ENCODE results near the gene HELZ. TPM values are rescaled to one million over a fixed set of nuclear protein-coding genes. Genes with fewer than 3 reads are reported as not detected.

The HELZ gene
- total RNA-seq, 1 experiment from 2014 or later = 49.8 TPM

DNA sequence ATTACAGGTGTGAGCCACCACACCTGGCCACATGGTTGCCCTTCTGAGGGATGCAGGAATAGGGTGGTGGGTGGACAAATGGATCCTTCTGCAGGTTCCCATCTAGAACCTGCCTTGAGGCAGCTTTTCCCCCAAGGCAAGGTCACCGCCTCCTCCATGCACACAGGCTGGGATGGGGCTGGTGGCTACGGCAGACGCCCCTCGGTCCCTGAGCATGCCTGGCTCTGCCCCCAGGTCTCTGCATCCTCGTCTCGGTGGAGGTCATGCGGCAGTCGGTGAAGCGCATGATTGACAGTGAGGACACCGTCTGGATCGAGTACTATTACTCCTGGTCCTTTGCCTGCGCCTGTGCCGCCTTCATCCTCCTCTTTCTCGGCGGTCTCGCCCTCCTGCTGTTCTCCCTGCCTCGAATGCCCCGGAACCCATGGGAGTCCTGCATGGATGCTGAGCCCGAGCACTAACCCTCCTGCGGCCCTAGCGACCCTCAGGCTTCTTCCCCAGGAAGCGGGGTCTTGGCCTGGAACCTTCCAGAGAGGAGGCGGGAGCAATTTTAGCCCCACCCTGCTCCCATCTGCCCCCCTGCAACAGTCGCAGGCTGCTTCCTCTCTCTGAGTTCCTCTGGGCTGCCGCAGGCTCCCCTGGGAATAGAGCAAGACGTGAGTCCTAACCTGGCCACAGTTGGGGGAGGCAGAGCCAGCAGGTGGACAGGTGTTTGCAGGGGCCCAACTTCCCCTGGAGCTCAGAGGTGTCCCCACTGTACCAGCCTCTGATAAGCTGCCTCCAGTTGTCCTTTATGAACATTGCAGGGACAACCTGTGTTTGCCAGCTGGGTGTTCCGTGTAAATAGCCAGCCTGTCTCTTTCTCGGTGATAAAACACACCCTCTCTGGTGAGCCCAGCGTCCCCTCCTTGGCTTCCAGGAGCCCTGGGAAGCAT is 188.9 kb downstream of the HELZ start:
- no peak overlapping the region for H3K18ac ChIP-seq (ENCODE audit: insufficient read length, low read depth, low read length)
- no CpG with 5 or more reads among the region's 29 CpGs for WGBS (ENCODE audit: extremely low coverage, insufficient read length, low lambda C conversion rate)
- TF ChIP-seq, protein P1, sequence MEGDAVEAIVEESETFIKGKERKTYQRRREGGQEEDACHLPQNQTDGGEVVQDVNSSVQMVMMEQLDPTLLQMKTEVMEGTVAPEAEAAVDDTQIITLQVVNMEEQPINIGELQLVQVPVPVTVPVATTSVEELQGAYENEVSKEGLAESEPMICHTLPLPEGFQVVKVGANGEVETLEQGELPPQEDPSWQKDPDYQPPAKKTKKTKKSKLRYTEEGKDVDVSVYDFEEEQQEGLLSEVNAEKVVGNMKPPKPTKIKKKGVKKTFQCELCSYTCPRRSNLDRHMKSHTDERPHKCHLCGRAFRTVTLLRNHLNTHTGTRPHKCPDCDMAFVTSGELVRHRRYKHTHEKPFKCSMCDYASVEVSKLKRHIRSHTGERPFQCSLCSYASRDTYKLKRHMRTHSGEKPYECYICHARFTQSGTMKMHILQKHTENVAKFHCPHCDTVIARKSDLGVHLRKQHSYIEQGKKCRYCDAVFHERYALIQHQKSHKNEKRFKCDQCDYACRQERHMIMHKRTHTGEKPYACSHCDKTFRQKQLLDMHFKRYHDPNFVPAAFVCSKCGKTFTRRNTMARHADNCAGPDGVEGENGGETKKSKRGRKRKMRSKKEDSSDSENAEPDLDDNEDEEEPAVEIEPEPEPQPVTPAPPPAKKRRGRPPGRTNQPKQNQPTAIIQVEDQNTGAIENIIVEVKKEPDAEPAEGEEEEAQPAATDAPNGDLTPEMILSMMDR (conservative IDR thresholded peaks at IDR 0.05) = no peak
- H3K79me2 ChIP-seq (ENCODE audit: insufficient read depth, low read length) = no peaks in the 10 kb centered on the region
- Mint-ChIP-seq H3K27ac (peak overlapping the region in 1 of 3 experiments; percentile 29; a peak in 2 of 7 replicates), H3K4me3 (no peak overlapping the region), H3K36me3 (ENCODE audit: insufficient read depth in 1 of 3, low read depth in 3 of 3) (no peaks in the 10 kb centered on the region), H3K4me1 (peaks cover 0 to 3% of the 10 kb centered on the region in 2 experiments; a peak in 2 of 4 replicates), H3K27me3 (ENCODE audit: low read depth) (peaks cover 1% of the 10 kb centered on the region; the same call in 1 of the 2 replicates), H3K9me3 (no peaks in the 10 kb centered on the region; a peak in 1 of 5 replicates)
- H3K79me1 ChIP-seq (ENCODE audit: insufficient read depth, low read depth, low read length, poor library complexity, severe bottlenecking) = no peaks in the 10 kb centered on the region
- H3K9ac ChIP-seq (ENCODE audit: extremely low read depth, insufficient read length, low read length) = no peak overlapping the region
- H2BK20ac ChIP-seq (ENCODE audit: low read depth, low read length, poor library complexity, severe bottlenecking) = no peak overlapping the region
- H3K4ac ChIP-seq (ENCODE audit: low read depth, low read length) = no peak overlapping the region
- H3K27ac ChIP-seq (ENCODE audit: insufficient read length, low read depth, low read length) = no peak overlapping the region
- no peak overlapping the region for H4K8ac ChIP-seq (replicated peaks; ENCODE audit: insufficient read length, low read depth, low read length)
- no peak overlapping the region for H2BK12ac ChIP-seq (ENCODE audit: insufficient read length, low read depth, low read length)
- H3T11ph ChIP-seq (ENCODE audit: low read length) = no peak overlapping the region
- no peak overlapping the region for H2BK5ac ChIP-seq (ENCODE audit: insufficient read length, low read length)
- no peak overlapping the region for H2AK5ac ChIP-seq (ENCODE audit: insufficient read length, low read length)
- no peak overlapping the region for H3K4me2 ChIP-seq (ENCODE audit: insufficient read depth, insufficient read length, low read length)
- no peak overlapping the region for H3K23ac ChIP-seq (ENCODE audit: insufficient read length, low read depth, low read length)
- no peaks in the 10 kb centered on the region for H3K27me3 ChIP-seq (ENCODE audit: insufficient read depth, low read length)
- H4K20me1 ChIP-seq (ENCODE audit: control insufficient read depth, insufficient read depth, insufficient read length) = no peaks in the 10 kb centered on the region
- no peak overlapping the region for H2BK120ac ChIP-seq (ENCODE audit: low read depth, low read length, poor library complexity, severe bottlenecking)
- H3K23me2 ChIP-seq (ENCODE audit: insufficient read length, low read depth, low read length, poor library complexity, severe bottlenecking) = no peaks in the 10 kb centered on the region
- no peak overlapping the region for H4K5ac ChIP-seq (ENCODE audit: insufficient read length, low read depth, low read length)
- H3K14ac ChIP-seq (ENCODE audit: insufficient read depth, low read length) = no peak overlapping the region
- no peak overlapping the region for H4K91ac ChIP-seq (ENCODE audit: insufficient read length, low read depth, low read length)
- DNase-seq = peak; percentile 29
- no peaks in the 10 kb centered on the region for H3K9me3 ChIP-seq (ENCODE audit: control insufficient read depth, low read depth, low read length)
- H2AFZ ChIP-seq (ENCODE audit: low read length) = no peak overlapping the region
- no peak overlapping the region for H3K56ac ChIP-seq (ENCODE audit: insufficient read length, low read depth, low read length)
- H3K4me1 ChIP-seq (ENCODE audit: insufficient read depth, low read length) = no peaks in the 10 kb centered on the region
- H2BK15ac ChIP-seq (ENCODE audit: low read depth, low read length) = no peak overlapping the region

All from H9 (cell line).